Hindlimb muscle (tissue), 1 donor: Measurements from ENCODE around the gene RLN2. TPM values are rescaled to one million over a fixed set of nuclear protein-coding genes. Genes with fewer than 3 reads are reported as not detected.
"Not testable (repeated sequence)": the region's sequence is repeated elsewhere in the genome, so short reads cannot be mapped to it uniquely, and the experiment has no call there.

ENCODE experiments used
- DNase-seq: peaks from one replicate; pipeline ENCODE4 v3.0.0-alpha.2; 2013
- polyA plus RNA-seq: library from polyadenylated mRNA; unstranded; fragments of 120-200 nt; gene quantifications from one replicate; pipeline ENCODE4 v1.2.1, GENCODE V29; 2013; ENCODE audit not compliant: insufficient read length

Gene RLN2
- 0.61 TPM for polyA plus RNA-seq

DNA sequence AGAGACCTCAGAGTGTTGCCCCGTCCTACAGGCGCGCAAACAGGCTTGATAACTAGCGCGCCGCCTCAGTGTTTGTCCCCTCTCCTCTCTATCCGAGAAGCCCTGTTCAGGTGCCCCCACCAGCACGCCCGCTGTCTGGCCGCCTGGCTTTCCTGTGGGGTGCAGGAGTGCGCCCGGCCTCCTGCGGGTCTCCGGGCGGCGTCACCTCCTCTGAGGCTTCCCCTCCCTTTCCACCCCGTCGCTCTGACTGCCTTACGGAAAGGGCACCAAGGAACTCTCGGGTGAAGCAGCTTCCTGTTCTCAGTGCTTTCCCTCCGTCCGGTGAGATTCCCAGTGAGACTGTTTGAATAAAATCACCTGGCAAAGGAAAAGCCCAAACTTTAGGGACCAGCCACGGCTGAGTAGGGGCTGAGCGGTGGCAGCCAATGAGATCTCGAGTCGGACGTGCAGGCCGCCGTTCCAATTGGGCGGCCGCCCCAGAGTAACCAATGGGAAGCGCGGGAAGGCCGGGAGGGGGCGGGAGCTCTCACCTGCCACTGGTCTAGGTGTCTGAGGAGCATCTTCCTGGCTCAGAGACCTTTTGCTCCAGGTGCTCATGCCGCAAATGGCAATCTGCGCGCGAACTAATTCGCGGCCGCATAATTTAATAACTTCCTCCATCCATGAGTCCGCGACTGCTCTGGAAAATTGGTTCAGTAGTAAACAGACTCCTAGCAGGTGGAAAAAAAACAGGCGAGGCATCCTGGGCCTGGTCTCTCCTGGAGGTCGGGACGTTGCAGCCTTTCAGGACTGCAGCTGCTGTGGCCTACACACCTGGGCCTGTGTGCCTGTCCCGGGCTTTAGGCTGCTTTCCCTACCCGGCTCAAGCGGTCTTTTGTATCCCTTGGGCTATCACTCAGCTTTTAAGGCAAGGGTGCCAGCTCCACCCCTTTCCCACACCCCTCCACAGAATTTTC, at the start of gene RLN2:
RLN2 (minus strand) TSS at position 877 of the 956 bp plus-strand sequence; CDS start at position 741, 136 bp downstream.
- DNase-seq = not testable (repeated sequence)

- no peak for DNase-seq
These were observed 49.7 kb upstream of the RLN2 start for GRCh38 chr9:5354184-5354583.

- no peak for DNase-seq
These were observed 48.2 kb upstream of the RLN2 start for GRCh38 chr9:5352637-5353248.

DNA sequence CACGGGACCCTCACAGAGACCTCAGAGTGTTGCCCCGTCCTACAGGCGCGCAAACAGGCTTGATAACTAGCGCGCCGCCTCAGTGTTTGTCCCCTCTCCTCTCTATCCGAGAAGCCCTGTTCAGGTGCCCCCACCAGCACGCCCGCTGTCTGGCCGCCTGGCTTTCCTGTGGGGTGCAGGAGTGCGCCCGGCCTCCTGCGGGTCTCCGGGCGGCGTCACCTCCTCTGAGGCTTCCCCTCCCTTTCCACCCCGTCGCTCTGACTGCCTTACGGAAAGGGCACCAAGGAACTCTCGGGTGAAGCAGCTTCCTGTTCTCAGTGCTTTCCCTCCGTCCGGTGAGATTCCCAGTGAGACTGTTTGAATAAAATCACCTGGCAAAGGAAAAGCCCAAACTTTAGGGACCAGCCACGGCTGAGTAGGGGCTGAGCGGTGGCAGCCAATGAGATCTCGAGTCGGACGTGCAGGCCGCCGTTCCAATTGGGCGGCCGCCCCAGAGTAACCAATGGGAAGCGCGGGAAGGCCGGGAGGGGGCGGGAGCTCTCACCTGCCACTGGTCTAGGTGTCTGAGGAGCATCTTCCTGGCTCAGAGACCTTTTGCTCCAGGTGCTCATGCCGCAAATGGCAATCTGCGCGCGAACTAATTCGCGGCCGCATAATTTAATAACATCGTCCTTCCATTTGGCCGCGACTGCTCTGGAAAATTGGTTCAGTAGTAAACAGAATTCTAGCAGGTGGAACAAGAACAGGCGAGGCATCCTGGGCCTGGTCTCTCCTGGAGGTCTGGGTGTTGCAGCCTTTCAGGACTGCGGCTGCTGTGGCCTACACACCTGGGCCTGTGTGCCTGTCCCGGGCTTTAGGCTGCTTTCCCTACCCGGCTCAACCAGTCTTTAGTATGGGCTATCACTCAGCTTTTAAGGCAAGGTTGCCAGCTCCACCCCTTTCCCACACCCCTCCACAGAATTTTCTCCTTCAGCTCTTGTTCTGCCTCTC, 34.8 kb upstream of the RLN2 start, which contains the start of gene RLN1:
RLN1 (minus strand) TSS at position 885 of the 990 bp plus-strand sequence; CDS start at position 755, 130 bp downstream.
- not testable (repeated sequence) for DNase-seq

DNA sequence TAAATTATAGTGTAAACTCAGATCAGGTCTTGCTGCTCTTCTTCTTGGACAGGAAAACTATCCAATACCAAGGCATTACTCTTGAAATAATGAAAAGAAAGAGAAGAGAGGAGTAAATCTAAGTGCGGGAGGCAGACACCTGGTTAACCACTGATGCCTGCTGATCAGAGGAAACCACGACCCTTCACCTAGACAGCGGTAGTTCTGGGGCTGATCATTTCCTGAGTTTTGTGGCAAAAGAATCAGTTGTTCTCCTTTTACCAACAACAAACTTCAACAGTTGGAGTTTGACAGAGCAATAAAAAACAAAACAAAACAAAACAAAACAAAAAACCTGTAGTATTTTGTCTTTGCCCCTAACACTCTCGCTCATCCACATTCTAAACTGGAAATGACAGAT, 32.2 kb upstream of the RLN2 start:
- no peak for DNase-seq

GRCh38 chr9:5331276-5331675, 26.8 kb upstream of the RLN2 start:
- not testable (repeated sequence) for DNase-seq

DNA sequence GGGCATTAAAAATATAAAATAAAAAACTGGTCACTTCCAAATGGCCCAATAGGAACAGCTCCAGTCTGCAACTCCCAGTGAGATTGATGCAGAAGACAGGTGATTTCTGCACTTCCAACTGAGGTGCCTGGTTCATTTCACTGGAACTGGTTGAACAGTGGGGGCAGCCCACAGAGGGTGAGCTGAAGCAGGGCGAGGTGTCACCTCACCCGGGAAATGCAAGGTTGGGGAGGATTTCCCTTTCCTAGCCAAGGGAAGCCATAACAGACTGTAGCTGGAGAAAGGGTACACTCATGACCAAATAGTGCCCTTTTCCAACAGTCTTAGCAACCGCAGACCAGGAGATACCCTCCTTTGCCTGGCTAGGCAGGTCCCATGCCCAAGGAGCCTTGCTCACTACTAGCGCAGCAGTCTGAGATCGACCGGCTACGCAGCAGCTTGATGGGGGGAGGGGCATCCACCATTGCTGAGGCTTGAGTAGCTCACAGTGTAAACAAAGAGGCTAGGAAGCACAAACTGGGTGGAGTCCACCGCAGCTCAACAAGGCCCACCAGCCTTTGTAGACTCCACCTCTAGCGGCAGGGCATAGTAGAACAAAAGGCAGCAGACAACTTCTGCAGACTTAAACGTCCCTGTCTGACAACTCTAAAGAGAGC, 22.5 kb upstream of the RLN2 start:
- DNase-seq = no peak

- no peak for DNase-seq
These were observed 21.7 kb upstream of the RLN2 start for GRCh38 chr9:5326187-5326586.

DNA sequence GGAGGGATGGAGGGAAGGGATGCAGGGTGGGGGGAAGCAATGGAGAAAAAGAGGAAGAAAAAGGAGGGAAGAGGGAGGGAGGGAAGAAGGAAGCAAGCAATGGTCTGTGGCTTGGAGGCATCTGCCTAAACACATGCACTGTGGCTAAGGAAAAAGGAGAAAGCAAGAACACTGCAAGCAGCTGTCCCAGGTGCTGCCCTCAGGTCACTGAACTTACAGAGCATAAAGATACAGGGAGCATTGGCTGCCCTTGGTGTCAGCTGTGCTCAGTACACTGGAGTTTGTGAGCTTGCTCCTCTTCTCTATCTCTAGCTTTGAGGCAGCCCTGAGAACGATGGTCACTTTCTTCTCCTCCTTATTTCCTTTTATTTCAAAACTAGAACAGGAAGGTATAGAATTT, 17.1 kb upstream of the RLN2 start:
- DNase-seq = not testable (repeated sequence)

- no peak for DNase-seq
These were observed 16.5 kb upstream of the RLN2 start for GRCh38 chr9:5321058-5321457.

DNA sequence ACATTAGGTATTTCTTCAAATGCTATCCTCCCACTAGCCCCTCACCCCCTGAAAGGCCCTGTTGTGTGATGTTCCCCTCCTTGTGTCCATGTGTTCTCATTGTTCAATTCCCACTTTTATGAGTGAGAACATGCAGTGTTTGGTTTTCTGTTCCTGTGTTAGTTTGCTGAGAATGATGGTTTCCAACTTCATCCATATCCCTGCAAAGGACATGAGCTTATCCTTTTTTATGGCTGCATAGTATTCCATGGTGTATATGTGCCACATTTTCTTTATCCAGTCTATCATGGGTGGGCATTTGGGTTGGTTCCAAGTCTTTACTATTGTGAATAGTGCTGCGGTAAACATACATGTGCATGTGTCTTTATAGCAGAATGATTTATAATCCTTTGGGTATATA, 11.9 kb upstream of the RLN2 start:
- DNase-seq = not testable (repeated sequence)

DNA sequence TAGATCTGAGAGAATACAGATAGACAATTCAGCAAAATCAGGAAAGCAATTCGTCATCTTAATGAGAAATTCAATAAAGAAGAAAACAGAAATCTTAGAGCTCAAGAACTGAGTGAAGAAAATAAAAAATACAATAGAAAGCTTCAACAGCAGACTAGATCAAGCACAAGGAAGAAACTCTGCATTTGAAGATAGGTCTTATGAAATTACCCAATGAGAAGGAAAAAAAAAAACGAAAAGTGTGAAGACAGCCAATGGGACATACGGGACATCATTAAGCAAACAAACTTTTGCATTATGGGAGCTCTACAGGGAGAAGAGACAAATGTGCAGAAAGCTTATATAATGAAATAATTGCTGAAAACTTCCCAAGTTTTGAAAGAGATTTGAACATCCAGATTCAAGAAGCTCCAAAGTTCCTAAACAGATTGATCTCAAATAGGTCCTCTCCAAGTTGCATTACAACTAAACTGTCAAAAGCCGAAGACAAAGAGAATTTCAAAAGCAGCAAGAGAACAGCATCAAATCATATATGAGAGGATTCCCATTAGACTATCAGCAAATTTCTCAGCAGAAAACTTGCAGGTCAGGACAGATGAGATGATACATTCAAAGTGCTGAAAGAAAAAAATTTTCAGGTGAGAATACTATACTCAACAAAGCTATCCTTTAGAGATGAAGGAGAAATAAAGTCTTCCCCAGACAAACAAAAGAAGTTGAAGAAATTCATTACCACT, 10.8 kb upstream of the RLN2 start:
- DNase-seq = no peak

DNA sequence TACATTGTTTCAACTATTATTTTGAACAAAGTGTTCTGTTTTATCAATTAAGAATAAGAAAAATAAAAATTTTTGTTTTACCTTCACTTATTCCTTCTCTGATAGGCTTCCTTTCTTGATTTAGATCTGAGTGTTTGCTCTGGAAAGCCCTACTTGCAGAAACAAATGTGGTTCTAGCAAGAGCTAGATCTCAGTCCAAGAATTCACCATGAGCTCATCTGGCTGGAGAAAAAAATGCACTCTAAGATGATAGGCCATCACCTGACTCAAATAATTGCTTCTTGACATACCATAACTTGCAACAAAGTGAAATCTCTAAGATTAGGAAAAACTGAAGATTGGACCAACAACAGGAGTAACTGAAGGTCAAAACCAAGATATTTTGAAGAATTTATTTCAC, 6.3 kb upstream of the RLN2 start:
- no peak for DNase-seq

- no peak for DNase-seq
These were observed 1.2 kb upstream of the RLN2 start for GRCh38 chr9:5305741-5306140.

GRCh38 chr9:5301544-5301943, 3.0 kb downstream of the RLN2 start:
- no peak for DNase-seq

DNA sequence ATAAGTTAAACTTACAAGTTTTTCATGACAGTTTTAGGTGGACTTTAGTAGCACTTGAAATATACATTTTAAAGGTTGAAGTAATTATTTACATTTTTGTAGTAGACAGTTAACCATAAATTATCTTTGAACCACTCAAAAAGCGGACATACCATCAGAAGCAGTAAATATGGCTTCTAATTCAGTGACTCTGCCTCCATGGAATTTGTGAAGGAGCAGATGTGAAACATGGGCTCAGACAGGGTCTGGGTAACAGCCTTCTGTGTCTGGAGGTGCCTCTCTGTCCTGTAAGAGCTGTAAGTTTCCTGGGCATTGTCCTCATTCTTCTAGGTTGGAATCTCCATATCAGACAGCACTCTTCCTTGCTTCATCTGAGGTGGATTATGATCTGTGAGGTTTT, 12.4 kb downstream of the RLN2 start:
- DNase-seq = no peak

DNA sequence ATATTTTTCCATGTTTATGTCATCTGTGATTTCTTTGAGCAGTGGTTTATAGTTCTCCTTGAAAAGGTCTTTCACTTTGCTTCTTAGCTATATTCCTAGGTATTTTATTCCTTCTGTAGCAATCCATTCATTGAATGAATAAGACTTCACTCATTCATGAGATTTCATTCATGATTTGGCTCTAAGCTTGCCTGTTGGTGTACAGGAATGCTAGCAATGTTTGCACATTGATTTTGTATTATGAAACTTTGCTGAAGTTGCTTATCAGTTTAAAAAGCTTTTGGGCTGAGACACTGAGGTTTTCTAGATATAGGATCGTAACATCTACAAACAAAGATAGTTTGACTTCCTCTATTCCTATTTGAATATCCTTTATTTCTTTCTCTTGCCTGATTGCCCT, 15.9 kb downstream of the RLN2 start:
- no peak for DNase-seq

GRCh38 chr9:5286262-5286661, 18.3 kb downstream of the RLN2 start:
- no peak for DNase-seq

GRCh38 chr9:5278486-5278885, 26.0 kb downstream of the RLN2 start:
- DNase-seq = no peak

- DNase-seq = no peak
These were observed 29.7 kb downstream of the RLN2 start for GRCh38 chr9:5274770-5275169.

GRCh38 chr9:5269249-5269715, 35.2 kb downstream of the RLN2 start:
- DNase-seq = no peak
